Erythroblast (primary cell): ENCODE data around the gene PGBD5.

ENCODE experiments used
- GATA1 ChIP-seq: IDR thresholded peaks from 2 replicates; pipeline ENCODE4 v1.6.1; 2011; ENCODE audit warnings: low read depth, mild to moderate bottlenecking, control low read depth, low read length, moderate library complexity
- POLR2A ChIP-seq: IDR thresholded peaks from 2 replicates; pipeline ENCODE4 v1.6.1; 2011; ENCODE audit warnings: mild to moderate bottlenecking, low read length

- TF ChIP-seq POLR2A (no peak), GATA1 (no peak)
These were observed 154.7 kb downstream of the PGBD5 start for GRCh38 chr1:230271300-230272035.
